GM20000 (cell line): ENCODE measurements around the gene POMGNT1.

Source experiments
- DNase-seq: peaks from one replicate; pipeline ENCODE4 v3.0.0; 2012; ENCODE audit warnings: low spot score
- CTCF ChIP-seq: IDR thresholded peaks from 2 replicates; pipeline ENCODE4 v1.5.1; 2012; ENCODE audit warnings: mild to moderate bottlenecking, control low read depth; ENCODE audit errors: extremely low read depth, missing control alignments

Gene POMGNT1

DNA sequence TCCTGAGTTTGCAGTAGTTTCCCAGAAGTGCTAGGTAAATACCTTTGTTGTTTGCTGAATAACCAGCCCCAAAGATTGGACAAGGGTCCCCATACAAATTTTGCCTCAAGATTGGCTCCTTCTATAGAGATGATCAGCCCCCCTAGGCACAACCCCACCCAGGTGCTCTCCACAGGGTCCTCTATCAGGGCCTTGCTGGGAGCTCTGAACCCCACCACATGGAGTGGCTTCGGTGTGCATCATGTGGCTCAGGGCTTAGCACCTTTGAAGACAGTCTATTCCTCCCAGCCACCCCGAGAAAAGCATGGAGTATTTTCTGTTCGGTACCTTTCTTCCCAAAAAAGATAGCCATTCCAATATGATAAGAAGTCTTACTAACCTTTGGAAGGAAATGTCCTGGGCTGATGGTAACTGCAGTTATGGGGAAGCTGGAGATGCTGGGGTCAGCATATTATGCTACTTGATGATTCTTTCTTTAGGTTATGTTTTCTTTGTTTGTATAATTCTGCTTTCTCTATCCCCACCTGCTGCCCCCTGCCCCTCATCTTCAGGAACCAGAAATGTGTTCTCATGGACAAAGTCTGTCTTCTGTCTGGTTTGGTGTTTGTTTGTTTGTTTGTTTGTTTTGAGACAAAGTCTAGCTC is 28.3 kb downstream of the POMGNT1 start:
- TF ChIP-seq CTCF: no peak
- no peak for DNase-seq

DNA sequence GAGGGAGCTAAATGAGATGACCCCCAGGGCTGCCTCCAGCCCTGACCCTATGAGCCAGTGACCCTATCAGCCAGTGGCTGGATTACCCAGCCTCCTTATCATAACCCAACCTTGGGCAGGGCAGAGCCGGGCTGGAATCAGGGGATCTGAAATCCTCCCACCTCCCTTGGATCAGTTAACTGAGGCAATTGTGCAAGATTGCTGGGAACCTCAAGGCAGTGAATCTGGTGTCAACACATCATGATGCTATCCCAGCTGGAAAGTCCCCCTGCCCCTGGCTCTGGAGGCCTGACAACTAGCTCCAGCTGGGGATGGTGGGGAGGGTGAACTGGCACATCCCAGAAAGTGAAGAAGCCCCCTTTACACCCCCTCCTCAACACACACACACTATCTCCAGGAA is 29.8 kb downstream of the POMGNT1 start:
- no peak for DNase-seq
- TF ChIP-seq CTCF: no peak

GRCh38 chr1:46166521-46167462 is 31.4 kb downstream of the POMGNT1 start:
- peak; percentile 41 for DNase-seq
- TF ChIP-seq CTCF: peak; percentile 1

DNA sequence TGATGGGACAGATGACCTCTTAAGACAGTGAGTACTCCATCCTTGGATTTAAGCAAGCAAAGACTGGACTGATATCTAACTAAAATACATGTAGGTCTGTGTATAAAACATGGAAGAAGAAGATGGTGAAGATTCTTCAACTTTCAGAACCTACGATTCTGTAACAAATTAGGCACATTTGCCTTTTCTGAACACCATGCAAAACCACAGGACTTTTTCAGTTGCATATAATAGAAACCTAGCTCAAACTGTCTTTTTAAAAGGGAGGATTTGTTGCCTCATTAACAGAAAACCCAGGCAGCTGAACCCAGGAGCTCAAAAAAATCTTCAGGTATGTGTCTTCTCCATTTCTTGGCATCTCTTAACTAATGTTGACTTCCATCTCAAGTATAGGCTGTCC is 38.0 kb downstream of the POMGNT1 start:
- no peak for TF ChIP-seq CTCF
- no peak for DNase-seq

- no peak for TF ChIP-seq CTCF
Measured at GRCh38 chr1:46159516-46159915, 38.7 kb downstream of the POMGNT1 start.

DNA sequence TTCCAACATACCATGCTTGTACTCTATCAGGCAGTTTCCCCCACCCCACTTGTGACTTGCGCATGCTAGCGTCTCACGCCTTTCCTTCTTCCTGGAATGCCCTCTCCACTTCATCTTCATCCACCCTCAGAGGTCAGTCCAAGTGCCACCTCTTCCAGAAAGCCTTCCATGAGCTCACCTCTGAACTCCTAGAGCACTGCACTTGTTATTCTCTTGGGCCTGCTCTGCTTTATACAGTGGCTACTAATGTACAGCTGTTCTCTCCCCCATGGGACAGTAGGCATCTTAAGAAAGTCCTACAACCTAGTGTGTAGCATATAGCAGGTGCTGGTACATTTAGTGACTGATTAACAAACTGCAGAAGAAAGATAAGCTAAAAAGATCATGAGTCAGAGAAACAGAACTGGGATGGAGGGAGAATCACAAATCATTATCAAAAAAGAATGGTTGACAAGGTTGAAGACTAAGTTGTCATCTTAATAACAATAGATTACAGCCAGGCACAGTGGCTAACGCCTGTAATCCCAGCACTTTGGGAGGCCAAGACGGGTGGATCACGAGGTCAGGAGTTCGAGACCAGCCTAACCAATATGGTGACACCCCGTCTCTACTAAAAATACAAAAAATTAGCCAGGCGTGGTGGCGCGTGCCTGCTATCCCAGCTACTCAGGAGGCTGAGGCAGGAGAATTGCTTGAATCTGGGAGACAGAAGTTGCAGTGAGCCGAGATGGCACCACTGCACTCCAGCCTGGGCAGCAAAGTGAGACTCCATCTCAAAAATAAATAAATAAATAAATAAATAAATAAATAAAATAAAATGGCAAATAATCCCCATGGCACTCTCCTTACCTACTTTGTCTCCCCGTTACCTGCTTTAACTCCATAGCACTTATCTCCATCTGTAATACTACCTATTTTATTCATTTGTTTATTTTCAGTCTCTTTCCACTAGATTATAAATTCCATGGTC is 39.6 kb downstream of the POMGNT1 start:
- no peak for TF ChIP-seq CTCF
- no peak for DNase-seq

More at GRCh38 chr1:46159516-46159915, 38.7 kb downstream of the POMGNT1 start:
- no peak for DNase-seq
